Right ventricle myocardium superior (tissue), 1 donor: ENCODE data around the gene ILK. TPM values are rescaled to one million over a fixed set of nuclear protein-coding genes. Genes with fewer than 3 reads are reported as not detected.

ENCODE experiments used
- total RNA-seq: library from RNA; stranded (reverse); fragmentation: NEBNext Ultra II Directional; extraction: Animal tissue kit (Norgen Biotek cat#: 25700); gene quantifications from one replicate; pipeline ENCODE4 v1.2.1, GENCODE V29; 2021
- donor health status: DM: no; HTN: yes; CAD: no; lungs with severe emphysema.

The ILK gene
- total RNA-seq, 1 donor from 2014 or later, result 191 TPM

Other genes starting within 250 kb of the ILK start
- 51.6 TPM for gene SMPD1, start 213.3 kb upstream of the ILK start, total RNA-seq
- gene APBB1, start 184.7 kb upstream of the ILK start, total RNA-seq, result 75.8 TPM
- 0.35 TPM for gene HPX, start 162.8 kb upstream of the ILK start, total RNA-seq
- 11.4 TPM for gene TRIM3, start 129.8 kb upstream of the ILK start, total RNA-seq
- 13.9 TPM for gene ARFIP2, start 122.4 kb upstream of the ILK start, total RNA-seq
- gene TIMM10B, start 122.3 kb upstream of the ILK start, total RNA-seq, result 14.1 TPM
- 4.2 TPM for gene DNHD1, start 106.5 kb upstream of the ILK start, total RNA-seq
- 19.8 TPM for gene RRP8, start 158 bp upstream of the ILK start, total RNA-seq
- gene TAF10, start 8.4 kb downstream of the ILK start, total RNA-seq, result 83.6 TPM
- 71.5 TPM for gene TPP1, start 15.6 kb downstream of the ILK start, total RNA-seq
- 9.6 TPM for gene DCHS1, start 52.0 kb downstream of the ILK start, total RNA-seq
- 46.5 TPM for gene MRPL17, start 79.6 kb downstream of the ILK start, total RNA-seq
- not detected for gene OR2AG2, start 168.2 kb downstream of the ILK start, total RNA-seq
- not detected for gene OR2AG1, start 179.2 kb downstream of the ILK start, total RNA-seq
- gene OR6A2, start 195.9 kb downstream of the ILK start, total RNA-seq, result not detected
- gene OR10A5, start 241.9 kb downstream of the ILK start, total RNA-seq, result not detected